Stomach (tissue), 4 donors: ENCODE measurements around the gene UNC5B.

Experiments used
- CTCF ChIP-seq, 7 experiments: fragments of 450-650 bp in 4 of 7; fragments of 200-600 bp in 3 of 7; sonication (generic) in 3 of 7; IDR thresholded peaks; one replicate each; pipeline ENCODE4 v1.5.1; 2016 to 2019; ENCODE audit warnings: antibody characterized with exemption in 7 of 7, control low read depth in 2 of 7, mild to moderate bottlenecking in 1 of 7
- EP300 ChIP-seq: sonication (generic); formaldehyde crosslinking; IDR thresholded peaks from one replicate; pipeline ENCODE4 v1.6.1; 2017; ENCODE audit warnings: antibody characterized with exemption
- POLR2A ChIP-seq, 4 donors: fragments of 450-650 bp; IDR thresholded peaks; one replicate each; pipeline ENCODE4 v1.6.1; 2016; ENCODE audit warnings: antibody characterized with exemption in 4 of 4, control low read depth in 2 of 4, mild to moderate bottlenecking in 1 of 4, moderate library complexity in 1 of 4
- POLR2AphosphoS5 ChIP-seq, 3 donors: sonication (generic); formaldehyde crosslinking; IDR thresholded peaks; one replicate each; pipeline ENCODE4 v1.6.1; 2016; ENCODE audit warnings: antibody characterized with exemption in 3 of 3

GRCh38 chr10:71300555-71301370 lies 88.4 kb downstream of the UNC5B start:
- no peak for TF ChIP-seq CTCF (IDR thresholded peaks at IDR 0.05)
- TF ChIP-seq EP300, result no peak
- no peak for TF ChIP-seq POLR2A (IDR thresholded peaks at IDR 0.05)
- no peak for TF ChIP-seq POLR2AphosphoS5 (IDR thresholded peaks at IDR 0.05)
